ENCODE measurements around the gene IVL. TPM values are rescaled to one million over a fixed set of nuclear protein-coding genes. Genes with fewer than 3 reads are reported as not detected.
A peak's percentile ranks its signal among the peaks of the same experiment; 100 is the strongest.

Gene IVL, protein sequence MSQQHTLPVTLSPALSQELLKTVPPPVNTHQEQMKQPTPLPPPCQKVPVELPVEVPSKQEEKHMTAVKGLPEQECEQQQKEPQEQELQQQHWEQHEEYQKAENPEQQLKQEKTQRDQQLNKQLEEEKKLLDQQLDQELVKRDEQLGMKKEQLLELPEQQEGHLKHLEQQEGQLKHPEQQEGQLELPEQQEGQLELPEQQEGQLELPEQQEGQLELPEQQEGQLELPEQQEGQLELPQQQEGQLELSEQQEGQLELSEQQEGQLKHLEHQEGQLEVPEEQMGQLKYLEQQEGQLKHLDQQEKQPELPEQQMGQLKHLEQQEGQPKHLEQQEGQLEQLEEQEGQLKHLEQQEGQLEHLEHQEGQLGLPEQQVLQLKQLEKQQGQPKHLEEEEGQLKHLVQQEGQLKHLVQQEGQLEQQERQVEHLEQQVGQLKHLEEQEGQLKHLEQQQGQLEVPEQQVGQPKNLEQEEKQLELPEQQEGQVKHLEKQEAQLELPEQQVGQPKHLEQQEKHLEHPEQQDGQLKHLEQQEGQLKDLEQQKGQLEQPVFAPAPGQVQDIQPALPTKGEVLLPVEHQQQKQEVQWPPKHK
- not detected in 2 replicates for total RNA-seq

- no peak for DNase-seq
Observed at GRCh38 chr1:152907686-152908601, at the start of gene IVL. Gene IVL, plus strand, starts transcription at chr1:152908546. Its CDS starts 1,252 bp downstream, at chr1:152909798.

- no peak for DNase-seq
Observed at GRCh38 chr1:152859696-152860095, 48.6 kb upstream of the IVL start, which contains the start of gene LCE7A. Gene LCE7A, plus strand, starts transcription at chr1:152859996. Its CDS starts 702 bp downstream, at chr1:152860698.

- no peak for DNase-seq
Observed at GRCh38 chr1:152860129-152860528, 48.2 kb upstream of the IVL start.

DNA sequence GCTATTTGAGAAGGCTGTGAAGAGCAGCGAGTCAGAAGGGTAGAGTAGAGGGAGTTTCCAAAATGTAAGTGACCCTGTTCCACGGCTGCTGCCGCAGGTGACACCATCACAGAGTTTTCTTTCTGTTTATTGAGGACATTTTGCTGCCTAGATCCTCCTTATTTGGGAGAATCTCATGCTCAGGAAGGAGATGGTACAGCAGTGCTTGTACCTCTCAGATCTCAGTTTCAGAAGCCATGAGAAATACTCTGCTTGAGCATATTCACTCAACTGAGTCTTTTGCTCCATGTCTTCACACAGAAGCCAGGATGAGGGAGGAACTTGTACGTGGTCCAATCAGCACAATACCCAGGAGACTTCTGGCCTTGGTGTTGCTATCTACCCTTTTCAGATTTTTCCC lies 47.0 kb upstream of the IVL start:
- no peak for DNase-seq

DNA sequence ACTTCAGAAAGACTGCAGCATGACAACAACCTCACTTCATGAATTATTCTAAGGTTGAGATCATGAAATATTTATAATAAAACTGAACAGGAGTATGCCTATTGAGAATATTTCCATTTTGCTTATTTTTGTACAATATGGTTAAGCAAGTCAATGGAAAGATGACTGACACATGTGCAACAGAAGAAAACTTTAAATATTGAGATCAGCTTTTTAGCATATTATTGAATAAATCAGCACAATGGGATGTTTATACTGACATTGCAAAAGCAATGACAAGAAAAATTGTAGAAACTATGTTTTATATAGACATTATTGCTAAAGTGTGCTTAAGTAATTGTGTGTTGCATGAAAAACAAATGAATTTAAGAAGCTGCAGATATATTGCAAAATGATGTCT lies 43.9 kb upstream of the IVL start:
- no peak for DNase-seq

GRCh38 chr1:152866321-152866720 lies 42.0 kb upstream of the IVL start:
- DNase-seq, result no peak

DNA sequence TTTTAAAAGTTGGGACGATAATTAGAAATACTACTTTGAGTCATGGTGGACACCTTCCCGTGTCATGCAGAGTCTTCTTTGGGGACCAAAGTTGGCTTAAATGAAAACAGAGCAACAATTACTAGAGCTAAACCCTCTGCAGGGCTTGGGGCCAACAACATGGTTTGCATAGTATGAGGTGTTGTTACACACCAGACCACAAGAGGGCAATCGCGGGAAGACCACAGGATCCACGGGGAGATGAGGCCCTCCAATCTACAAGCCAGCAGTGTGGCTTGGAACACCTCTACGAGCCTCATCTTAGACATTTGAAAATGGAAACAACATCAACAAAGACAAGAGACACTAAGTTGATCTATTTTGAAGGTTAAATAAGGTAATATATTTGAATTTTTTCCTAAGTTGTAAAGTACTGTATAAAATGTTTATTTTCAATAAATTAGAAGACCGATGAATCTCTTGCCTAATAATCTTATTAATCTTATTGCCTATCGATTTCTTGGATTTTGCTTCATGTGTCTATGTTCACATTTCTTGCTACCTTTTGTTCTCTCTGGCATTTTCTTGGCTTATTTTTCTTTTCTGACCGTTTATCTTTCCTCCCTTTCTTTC lies 38.4 kb upstream of the IVL start:
- peak; percentile 83 for DNase-seq

DNA sequence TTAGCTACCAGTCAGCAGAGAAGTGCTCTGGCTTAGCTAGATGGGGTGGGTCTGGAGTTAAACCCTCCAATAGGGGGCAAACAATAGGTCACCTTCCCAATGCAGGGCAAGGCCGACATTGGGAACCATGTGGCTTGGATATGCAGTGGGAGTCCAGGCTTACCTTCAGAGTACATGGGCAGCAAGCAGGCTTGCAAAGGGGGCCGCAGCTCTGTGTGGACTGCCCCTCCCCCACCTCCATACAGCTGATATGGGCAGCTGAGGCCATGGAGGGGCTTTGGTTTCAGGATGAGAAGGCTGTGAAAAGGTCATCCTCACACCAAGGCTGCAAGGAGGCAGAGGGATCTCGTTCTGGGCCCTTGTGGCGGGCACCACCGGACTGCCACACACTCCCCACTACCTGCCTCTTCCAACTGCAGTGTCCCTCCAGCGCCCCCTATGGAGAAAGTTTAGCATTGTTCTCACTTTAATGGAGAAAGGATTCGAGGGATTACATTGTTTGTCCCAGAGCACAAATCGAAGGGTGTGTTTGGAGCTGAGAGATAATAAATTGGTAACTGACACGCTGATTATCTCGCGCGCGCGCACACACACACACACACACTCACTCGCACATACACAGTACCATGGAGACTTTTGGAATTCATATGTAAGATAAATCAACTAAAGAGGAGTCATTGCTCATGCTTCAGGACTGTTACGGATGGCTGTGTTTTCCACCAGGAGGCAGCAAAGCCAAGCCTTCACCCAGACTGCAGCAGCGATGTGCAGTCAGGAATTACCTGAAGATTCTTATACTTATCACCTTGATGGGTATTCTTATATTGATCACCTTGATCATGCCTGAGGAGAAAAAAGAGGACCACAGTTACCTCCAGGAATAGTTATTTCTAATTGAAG lies 37.3 kb upstream of the IVL start:
- peak; percentile 33 for DNase-seq

- DNase-seq, result no peak
Observed at GRCh38 chr1:152871731-152872126, 36.6 kb upstream of the IVL start.

DNA sequence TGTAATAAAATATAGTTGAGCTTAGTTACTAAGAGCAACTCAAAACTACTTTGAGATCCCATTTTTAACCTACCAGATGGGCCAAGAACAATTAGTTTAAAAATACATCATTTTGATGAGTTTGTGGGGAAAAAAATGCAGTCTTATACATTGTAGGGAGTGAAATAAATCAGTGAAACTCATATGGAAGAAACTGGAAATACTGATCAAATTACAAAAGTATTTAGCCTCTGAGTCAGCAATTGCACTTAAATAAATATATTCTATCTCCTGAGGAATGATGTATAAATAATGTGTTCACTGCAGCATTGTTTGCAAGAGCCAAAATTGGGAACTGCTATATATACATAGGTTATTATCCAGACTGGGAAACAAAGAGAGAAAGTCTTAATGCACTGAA lies 34.9 kb upstream of the IVL start:
- DNase-seq, result no peak

DNA sequence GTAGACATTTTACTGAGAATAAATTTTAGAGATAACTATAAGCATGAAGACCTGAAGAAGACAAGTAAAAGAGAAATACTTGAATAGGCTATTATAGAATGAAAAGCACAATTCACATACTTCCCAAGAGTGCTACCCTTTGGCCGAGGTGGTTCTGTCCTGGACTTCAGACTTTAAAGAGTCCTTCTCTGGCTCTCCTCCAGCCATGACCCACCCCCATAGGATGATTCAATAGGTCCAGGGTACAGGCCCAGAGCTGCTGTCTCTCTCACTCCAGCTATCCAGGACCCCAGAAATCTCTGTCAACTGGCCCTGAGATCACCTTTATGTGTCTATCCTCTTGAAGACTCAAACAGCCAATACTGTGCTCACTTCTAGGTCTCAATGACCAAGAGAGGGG lies 31.5 kb upstream of the IVL start:
- DNase-seq, result no peak

DNA sequence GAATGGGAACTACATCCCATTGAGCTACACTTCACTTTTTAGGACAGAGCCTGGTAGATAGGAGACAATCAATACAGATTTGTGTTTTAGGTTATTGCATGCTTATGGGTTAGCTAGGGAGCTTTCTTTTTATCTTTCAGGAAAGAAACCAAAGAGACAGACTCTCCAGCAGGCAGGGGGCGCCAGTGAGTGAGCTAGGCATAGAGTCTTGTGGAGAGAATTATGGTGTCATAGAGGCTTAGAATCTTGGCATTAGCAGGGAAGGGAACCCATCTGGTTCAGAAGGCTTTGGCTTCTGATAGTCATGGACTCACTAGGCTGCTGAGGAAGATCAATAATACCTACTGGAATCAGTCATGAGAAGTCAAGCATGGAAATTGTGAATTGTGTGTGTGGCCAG lies 30.3 kb upstream of the IVL start, which contains the start of gene SMCP:
Gene SMCP, plus strand, starts transcription at position 281 of the 400 bp plus-strand sequence. CDS start 6,101 bp downstream, outside the sequence.
- no peak for DNase-seq

DNA sequence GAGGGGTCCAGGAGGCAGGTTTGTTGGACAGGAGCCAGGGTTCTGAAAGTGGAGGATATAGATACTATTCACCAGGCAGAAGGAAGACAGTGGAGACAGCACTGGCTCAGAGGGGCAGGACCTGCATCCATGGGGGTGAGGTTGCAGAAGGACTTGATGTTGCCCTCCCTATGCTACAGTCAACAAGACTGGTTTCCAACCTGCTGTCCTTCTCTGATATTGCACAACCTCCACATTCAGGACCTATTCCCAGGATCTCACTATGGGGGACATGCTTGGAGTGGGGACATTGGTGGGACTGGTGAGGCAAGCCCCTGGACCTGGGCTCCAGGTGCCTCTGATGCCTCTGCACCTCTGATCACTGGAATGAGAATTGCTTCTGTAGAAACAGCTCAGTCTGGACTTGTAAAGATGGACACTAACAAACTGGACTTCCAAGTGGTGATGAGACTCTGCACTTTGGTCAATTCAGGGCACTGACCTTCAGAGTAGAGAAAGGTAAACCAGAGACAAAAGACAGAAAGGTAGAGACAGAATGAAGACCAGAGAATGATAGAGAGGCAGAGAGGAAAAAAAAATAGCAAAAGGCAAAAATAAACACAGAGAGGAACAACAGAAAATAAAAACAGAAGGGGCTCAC lies 28.7 kb upstream of the IVL start:
- no peak for DNase-seq

DNA sequence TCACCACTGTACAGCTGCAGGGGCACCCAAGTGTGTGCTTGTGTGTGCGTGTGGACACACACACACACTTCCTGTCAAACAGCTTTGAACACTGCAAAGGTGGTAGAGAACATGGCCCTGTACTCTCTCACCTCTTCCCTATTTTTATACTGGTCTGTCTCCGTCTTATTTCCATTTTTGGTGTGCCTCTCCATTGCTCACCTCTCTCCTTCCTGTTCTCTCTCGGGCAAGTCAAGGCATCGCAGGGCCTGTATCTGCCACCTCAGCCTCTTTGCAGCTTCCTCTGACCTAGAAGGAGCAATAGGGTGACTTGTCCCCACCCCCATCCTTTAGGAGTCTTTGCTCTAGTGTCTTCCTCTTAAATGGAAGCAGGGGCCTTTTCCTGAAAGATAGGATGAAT lies 28.0 kb upstream of the IVL start:
- DNase-seq, result no peak

GRCh38 chr1:152880907-152881306 lies 27.4 kb upstream of the IVL start:
- no peak for DNase-seq

DNA sequence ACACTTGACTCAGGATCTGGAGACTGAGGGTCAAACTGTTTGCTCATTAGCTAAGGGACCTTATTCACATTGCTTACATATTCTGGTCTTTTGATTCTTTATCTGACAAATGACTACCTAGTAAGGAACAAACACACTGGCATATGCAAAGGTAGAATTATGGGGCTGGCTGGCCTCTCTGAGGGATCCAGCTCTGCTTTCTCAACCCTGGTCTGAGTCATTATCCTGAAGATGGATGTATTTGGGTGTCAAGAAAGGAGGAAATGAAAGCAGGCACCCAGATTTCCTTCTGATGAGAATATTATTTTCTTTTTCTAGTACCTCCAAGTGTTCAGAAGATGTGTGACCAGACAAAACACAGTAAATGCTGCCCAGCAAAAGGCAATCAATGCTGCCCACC lies 24.3 kb upstream of the IVL start:
- no peak for DNase-seq

DNA sequence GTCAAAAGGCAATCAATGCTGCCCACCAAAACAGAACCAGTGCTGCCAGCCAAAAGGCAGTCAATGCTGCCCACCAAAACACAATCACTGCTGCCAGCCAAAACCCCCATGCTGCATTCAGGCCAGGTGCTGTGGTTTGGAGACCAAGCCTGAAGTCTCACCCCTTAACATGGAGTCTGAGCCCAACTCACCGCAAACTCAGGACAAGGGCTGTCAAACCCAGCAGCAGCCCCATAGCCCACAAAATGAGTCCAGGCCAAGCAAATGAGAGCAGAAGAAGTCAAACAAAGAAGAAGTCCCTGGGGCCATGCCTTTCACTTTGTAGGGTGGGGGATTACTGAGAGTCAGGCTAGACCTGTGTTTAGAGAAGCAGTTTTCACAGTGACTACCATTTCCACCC lies 23.8 kb upstream of the IVL start:
- no peak for DNase-seq

GRCh38 chr1:152884966-152885624 lies 23.3 kb upstream of the IVL start:
- DNase-seq, result no peak

DNA sequence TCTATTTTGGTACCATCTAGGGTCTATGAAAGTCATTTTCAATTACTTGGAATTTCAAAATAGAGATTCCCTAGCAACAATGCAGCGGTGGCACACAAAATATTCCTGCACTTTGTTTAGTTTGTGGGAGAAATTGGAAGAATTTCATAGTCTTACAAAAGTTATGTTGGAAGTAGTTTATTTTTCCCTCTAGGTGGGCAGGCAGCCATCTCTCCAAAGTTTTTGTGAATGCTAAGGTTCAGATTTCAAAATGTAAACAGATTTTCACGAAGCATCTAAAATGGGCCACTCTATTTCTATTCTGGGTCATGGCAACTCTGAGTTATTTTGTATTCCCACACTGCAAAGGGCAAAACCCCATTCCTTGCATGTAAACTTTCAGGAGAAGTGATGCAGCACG lies 22.3 kb upstream of the IVL start:
- DNase-seq, result no peak

- DNase-seq, result no peak
Observed at GRCh38 chr1:152886758-152887409, 21.5 kb upstream of the IVL start.
